Spleen (tissue), 7 donors: ENCODE results near the gene CACNA1D.

Experiments
- POLR2A ChIP-seq, 3 donors: fragments of 450-650 bp; IDR thresholded peaks; one replicate each; pipeline ENCODE4 v1.5.1; 2017; ENCODE audit warnings: antibody characterized with exemption in 3 of 3, mild to moderate bottlenecking in 1 of 3
- POLR2AphosphoS5 ChIP-seq, 3 donors: sonication (generic); formaldehyde crosslinking; IDR thresholded peaks; one replicate each; pipeline ENCODE4 v1.5.1; 2017; ENCODE audit warnings: antibody characterized with exemption in 3 of 3
- TF ChIP-seq, protein P1 (sequence below), 11 experiments: fragments of 200-600 bp in 7 of 11; fragments of 450-650 bp in 4 of 11; sonication (generic) in 4 of 11; IDR thresholded peaks in 8 of 11; conservative IDR thresholded peaks in 3 of 11; 1 replicate in 7 of 11; 2 replicates in 4 of 11; pipeline versions ENCODE4 v1.4.0 to v1.8.0; 2016 to 2021; ENCODE audit warnings: antibody characterized with exemption in 11 of 11, inconsistent platforms in 4 of 11, mild to moderate bottlenecking in 1 of 11
- donor health status: DM: no; HTN: no; CAD: no; lungs with moderate emphysema.
- donor health status: DM: no; HTN: no; CAD: no.
- donor health status: DM: no; HTN: no; CAD: no.

DNA sequence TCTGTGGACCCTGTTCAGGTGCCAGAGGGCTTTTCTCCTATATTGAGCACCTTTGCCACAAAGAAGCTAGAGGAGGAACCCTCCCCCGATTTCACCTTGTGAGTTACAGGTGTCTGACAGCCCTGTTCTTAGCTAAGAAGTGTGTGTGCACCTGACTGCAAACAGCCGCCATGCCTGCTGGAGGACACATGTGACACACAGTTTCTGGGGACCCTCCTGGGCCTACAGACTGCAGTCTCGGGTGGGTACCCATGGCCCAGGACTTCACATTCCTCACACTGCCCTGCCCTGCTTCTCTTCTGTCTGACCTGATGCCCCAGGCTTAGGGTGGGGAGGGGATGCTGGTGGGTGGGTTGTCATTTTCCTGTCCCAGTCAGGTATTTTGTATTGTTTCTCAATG is 140.6 kb downstream of the CACNA1D start:
- TF ChIP-seq, protein P1, sequence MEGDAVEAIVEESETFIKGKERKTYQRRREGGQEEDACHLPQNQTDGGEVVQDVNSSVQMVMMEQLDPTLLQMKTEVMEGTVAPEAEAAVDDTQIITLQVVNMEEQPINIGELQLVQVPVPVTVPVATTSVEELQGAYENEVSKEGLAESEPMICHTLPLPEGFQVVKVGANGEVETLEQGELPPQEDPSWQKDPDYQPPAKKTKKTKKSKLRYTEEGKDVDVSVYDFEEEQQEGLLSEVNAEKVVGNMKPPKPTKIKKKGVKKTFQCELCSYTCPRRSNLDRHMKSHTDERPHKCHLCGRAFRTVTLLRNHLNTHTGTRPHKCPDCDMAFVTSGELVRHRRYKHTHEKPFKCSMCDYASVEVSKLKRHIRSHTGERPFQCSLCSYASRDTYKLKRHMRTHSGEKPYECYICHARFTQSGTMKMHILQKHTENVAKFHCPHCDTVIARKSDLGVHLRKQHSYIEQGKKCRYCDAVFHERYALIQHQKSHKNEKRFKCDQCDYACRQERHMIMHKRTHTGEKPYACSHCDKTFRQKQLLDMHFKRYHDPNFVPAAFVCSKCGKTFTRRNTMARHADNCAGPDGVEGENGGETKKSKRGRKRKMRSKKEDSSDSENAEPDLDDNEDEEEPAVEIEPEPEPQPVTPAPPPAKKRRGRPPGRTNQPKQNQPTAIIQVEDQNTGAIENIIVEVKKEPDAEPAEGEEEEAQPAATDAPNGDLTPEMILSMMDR (IDR thresholded peaks at IDR 0.05 in 8 of 11, conservative IDR thresholded peaks at IDR 0.05 in 3 of 11) = no peak
- TF ChIP-seq POLR2A (IDR thresholded peaks at IDR 0.05) (no peak), POLR2AphosphoS5 (IDR thresholded peaks at IDR 0.05) (no peak)
